H1 (cell line): Measurements from ENCODE around the gene DTWD2. TPM values are rescaled to one million over a fixed set of nuclear protein-coding genes. Genes with fewer than 3 reads are reported as not detected.
"Not testable (repeated sequence)": the region's sequence is repeated elsewhere in the genome, so short reads cannot be mapped to it uniquely, and the experiment has no call there.

ENCODE experiments used
- CTCF ChIA-PET: fragments of 300-600 bp; sonication (Branson Sonifier 250); formaldehyde crosslinking; loops from one replicate; lab custom pipeline; 2021; ENCODE audit not compliant: partially characterized antibody; lab: Charles Lee
- POLR2A ChIA-PET: fragments of 300-600 bp; sonication (Branson Sonifier 250); formaldehyde crosslinking; loops from one replicate; lab custom pipeline; 2021; ENCODE audit warnings: inconsistent platforms; ENCODE audit not compliant: partially characterized antibody; lab: Charles Lee
- DNase-seq, 2 experiments: peaks; one replicate each; pipeline versions ENCODE4 v3.0.0 to v3.0.0-alpha.2; 2010 to 2022; ENCODE audit warnings: low spot score in 2 of 2, low read depth in 1 of 2, mixed read lengths in 1 of 2
- FAIRE-seq: peaks from 2 replicates; lab custom pipeline; 2011; peaks lifted over from hg19 to GRCh38; lab: Jason Lieb, UNC
- H2AFZ ChIP-seq: 2 replicates; pipeline ENCODE4 v1.8.1; 2012; ENCODE audit warnings: low read length, inconsistent platforms
- H2AK5ac ChIP-seq: 2 replicates; pipeline ENCODE4 v1.6.1; 2013; ENCODE audit warnings: low read depth, low read length
- H2BK120ac ChIP-seq: replicated peaks from 2 replicates; pipeline ENCODE3; 2013; ENCODE audit warnings: low read depth, low read length, inconsistent platforms
- H2BK12ac ChIP-seq: 2 replicates; pipeline ENCODE4 v1.6.1; 2013; ENCODE audit warnings: low read depth, low read length
- H2BK15ac ChIP-seq: 2 replicates; pipeline ENCODE4 v1.6.1; 2013; ENCODE audit warnings: low read length
- H2BK20ac ChIP-seq: 2 replicates; pipeline ENCODE4 v1.6.1; 2013; ENCODE audit warnings: low read length
- H2BK5ac ChIP-seq: 2 replicates; pipeline ENCODE4 v1.6.1; 2013; ENCODE audit warnings: low read depth, low read length
- H3K14ac ChIP-seq: 2 replicates; pipeline ENCODE4 v1.6.1; 2013; ENCODE audit warnings: inconsistent platforms; ENCODE audit not compliant: insufficient read length
- H3K18ac ChIP-seq: 2 replicates; pipeline ENCODE4 v1.6.1; 2013; ENCODE audit warnings: low read length; ENCODE audit errors: extremely low read depth
- H3K23ac ChIP-seq: 2 replicates; pipeline ENCODE4 v1.6.1; 2013; ENCODE audit warnings: inconsistent platforms; ENCODE audit not compliant: insufficient read length
- H3K23me2 ChIP-seq: 2 replicates; pipeline ENCODE4 v1.6.1; 2013; ENCODE audit warnings: low read depth, low read length
- H3K27ac ChIP-seq: 2 replicates; pipeline ENCODE4 v1.6.1; 2011; ENCODE audit warnings: low read depth, low read length, inconsistent platforms
- H3K27me3 ChIP-seq, 4 experiments: replicated peaks in 1 of 4; 1 replicate in 1 of 4; 2 replicates in 3 of 4; pipeline versions ENCODE4 v1.6.1 to v1.8.1; 2011 to 2013; ENCODE audit warnings: low read length in 3 of 4, mild to moderate bottlenecking in 3 of 4, inconsistent platforms in 2 of 4, mixed read lengths in 2 of 4, moderate library complexity in 1 of 4; ENCODE audit not compliant: control insufficient read depth in 3 of 4, insufficient read depth in 3 of 4; ENCODE audit errors: extremely low read depth in 1 of 4
- H3K36me3 ChIP-seq, 4 experiments: 2 replicates each; pipeline versions ENCODE4 v1.6.1 to v1.8.1; 2011 to 2013; ENCODE audit warnings: mild to moderate bottlenecking in 4 of 4, low read length in 3 of 4, moderate library complexity in 2 of 4, control low read depth in 1 of 4, inconsistent platforms in 1 of 4; ENCODE audit not compliant: insufficient read depth in 4 of 4, control insufficient read depth in 2 of 4
- H3K4ac ChIP-seq: replicated peaks from 2 replicates; pipeline ENCODE3; 2013; ENCODE audit warnings: low read length, low read depth, mixed read lengths, inconsistent platforms; ENCODE audit not compliant: insufficient read length
- H3K4me1 ChIP-seq, 4 experiments: replicated peaks in 1 of 4; 1 replicate in 1 of 4; 2 replicates in 3 of 4; pipeline versions ENCODE4 v1.6.1 to v1.8.1; 2011 to 2013; ENCODE audit warnings: low read length in 3 of 4, inconsistent platforms in 2 of 4, mixed read lengths in 1 of 4; ENCODE audit not compliant: insufficient read depth in 4 of 4, control insufficient read depth in 3 of 4
- H3K4me2 ChIP-seq, 2 experiments: 2 replicates each; pipeline versions ENCODE4 v1.6.1 to v1.8.1; 2011 to 2013; ENCODE audit warnings: low read depth in 2 of 2, low read length in 2 of 2, control low read depth in 1 of 2, inconsistent platforms in 1 of 2, mild to moderate bottlenecking in 1 of 2; ENCODE audit not compliant: insufficient read depth in 1 of 2
- H3K4me3 ChIP-seq, 4 experiments: fragments of 200-600, 300-600 bp in 1 of 4; sonication (generic), shearing (Covaris generic), sonication (Bioruptor Twin) in 1 of 4; 2 replicates each; pipeline versions ENCODE4 v1.5.1 to v1.8.1; 2011 to 2016; ENCODE audit warnings: low read length in 4 of 4, low read depth in 3 of 4, control low read depth in 2 of 4, inconsistent platforms in 2 of 4, mild to moderate bottlenecking in 2 of 4, mixed read lengths in 1 of 4, moderate library complexity in 1 of 4; ENCODE audit not compliant: insufficient read depth in 2 of 4; ENCODE audit errors: extremely low read depth in 1 of 4
- H3K56ac ChIP-seq: replicated peaks from 2 replicates; pipeline ENCODE3; 2013; ENCODE audit warnings: low read depth, mild to moderate bottlenecking, mixed read lengths, low read length, inconsistent platforms; ENCODE audit not compliant: insufficient read length
- H3K79me1 ChIP-seq: 2 replicates; pipeline ENCODE4 v1.6.1; 2013; ENCODE audit warnings: low read depth, low read length, control low read depth
- H3K79me2 ChIP-seq, 2 experiments: 2 replicates each; pipeline versions ENCODE4 v1.6.1 to v1.8.1; 2012 to 2013; ENCODE audit warnings: low read length in 2 of 2, mild to moderate bottlenecking in 2 of 2, inconsistent platforms in 1 of 2; ENCODE audit not compliant: insufficient read depth in 2 of 2, control insufficient read depth in 1 of 2
- H3K9ac ChIP-seq, 4 experiments: replicated peaks in 1 of 4; 1 replicate in 1 of 4; 2 replicates in 3 of 4; pipeline versions ENCODE4 v1.6.1 to v1.8.1; 2011 to 2013; ENCODE audit warnings: low read depth in 3 of 4, low read length in 3 of 4, control low read depth in 2 of 4, mild to moderate bottlenecking in 2 of 4, moderate library complexity in 2 of 4, inconsistent platforms in 1 of 4; ENCODE audit errors: extremely low read depth in 1 of 4
- H3K9me3 ChIP-seq, 2 experiments: 2 replicates each; pipeline versions ENCODE4 v1.6.1 to v1.8.1; 2012 to 2013; ENCODE audit warnings: mild to moderate bottlenecking in 2 of 2, moderate library complexity in 2 of 2, control low read depth in 1 of 2, inconsistent platforms in 1 of 2, low read depth in 1 of 2, low read length in 1 of 2, mixed read lengths in 1 of 2; ENCODE audit not compliant: insufficient read depth in 2 of 2
- H4K20me1 ChIP-seq, 2 experiments: replicated peaks in 1 of 2; 2 replicates each; pipeline versions ENCODE3 to v1.8.1; 2011 to 2013; ENCODE audit warnings: inconsistent platforms in 2 of 2, low read length in 2 of 2, mild to moderate bottlenecking in 1 of 2; ENCODE audit not compliant: insufficient read depth in 2 of 2, control insufficient read depth in 1 of 2
- H4K5ac ChIP-seq: 2 replicates; pipeline ENCODE4 v1.6.1; 2013; ENCODE audit warnings: low read length, low read depth, mixed read lengths, inconsistent platforms; ENCODE audit not compliant: insufficient read length
- H4K8ac ChIP-seq: 2 replicates; pipeline ENCODE4 v1.8.0; 2013; ENCODE audit warnings: mild to moderate bottlenecking, moderate library complexity, low read length, inconsistent platforms; ENCODE audit not compliant: insufficient read depth; ENCODE audit errors: extremely low read depth
- H4K91ac ChIP-seq: replicated peaks from 2 replicates; pipeline ENCODE3; 2013; ENCODE audit warnings: low read length, mixed read lengths, inconsistent platforms; ENCODE audit not compliant: insufficient read length
- WGBS, 2 experiments: shearing (Covaris generic) in 1 of 2; methylation state at CpG; one replicate each; pipeline versions ENCODE4 v1.1.6 to v1.1.7; 2013 to 2015; ENCODE audit warnings: low lambda C conversion rate in 2 of 2, mixed read lengths in 2 of 2, inconsistent platforms in 1 of 2, low coverage in 1 of 2, missing lambda C conversion rate in 1 of 2; ENCODE audit not compliant: insufficient replicate concordance in 2 of 2, insufficient coverage in 1 of 2, insufficient read length in 1 of 2; ENCODE audit errors: extremely low coverage in 1 of 2, missing lambda C conversion rate in 1 of 2; 5-methylcytosine and 5-hydroxymethylcytosine counted together
- polyA plus RNA-seq, 7 experiments: library from polyadenylated mRNA; depleted of rRNA in 3 of 7; stranded (reverse) in 5 of 7; unstranded in 2 of 7; fragments of >200 nt in 5 of 7; fragments of 200-250 nt in 2 of 7; gene quantifications; 1 replicate in 5 of 7; 2 replicates in 1 of 7; 4 replicates in 1 of 7; pipeline versions ENCODE4 v1.2.1 to v1.2.3, GENCODE V29; 2011 to 2013; ENCODE audit warnings: missing spikeins in 2 of 7, mixed read lengths in 2 of 7
- total RNA-seq: library from RNA; stranded (reverse); fragmentation: NEBNext Ultra II Directional; extraction: Animal tissue kit (Norgen Biotek cat#: 25700); gene quantifications from 2 replicates; pipeline ENCODE4 v1.2.1, GENCODE V29; 2021

Gene DTWD2
- total and polyA plus RNA-seq, 2 of the 8 experiments (the other 6 are each of a cell fraction or from before 2014, with no cell fraction given) = 4.3 to 17.1 TPM

DNA sequence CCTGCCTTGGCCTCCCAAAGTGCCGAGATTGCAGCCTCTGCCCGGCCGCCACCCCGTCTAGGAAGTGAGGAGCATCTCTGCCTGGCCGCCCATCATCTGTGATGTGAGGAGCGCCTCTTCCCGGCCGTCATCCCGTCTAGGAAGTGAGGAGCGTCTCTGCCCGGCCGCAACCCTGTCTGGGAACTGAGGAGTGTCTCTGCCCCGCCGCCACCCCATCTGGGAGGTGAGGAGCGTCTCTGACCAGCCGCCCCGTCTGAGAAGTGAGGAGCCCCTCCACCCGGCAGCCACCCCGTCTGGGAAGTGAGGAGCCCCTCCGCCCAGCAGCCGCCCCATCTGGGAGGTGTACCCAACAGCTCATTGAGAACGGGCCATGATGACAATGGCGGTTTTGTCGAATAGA, 10.5 kb upstream of the DTWD2 start:
- H3K36me3 ChIP-seq, H3K4me3 ChIP-seq, H4K91ac ChIP-seq, H2AFZ ChIP-seq, H3K79me2 ChIP-seq, H3K56ac ChIP-seq, DNase-seq, H3K23me2 ChIP-seq, H3K18ac ChIP-seq, H2AK5ac ChIP-seq, H4K5ac ChIP-seq, H2BK5ac ChIP-seq, H3K4ac ChIP-seq, H3K4me2 ChIP-seq, H4K8ac ChIP-seq, H3K27me3 ChIP-seq, H3K4me1 ChIP-seq, H2BK120ac ChIP-seq, H3K79me1 ChIP-seq, H3K23ac ChIP-seq, H2BK12ac ChIP-seq, H2BK15ac ChIP-seq, H3K14ac ChIP-seq, FAIRE-seq, H3K9ac ChIP-seq, POLR2A ChIA-PET, H4K20me1 ChIP-seq, H3K27ac ChIP-seq, H2BK20ac ChIP-seq: not testable (repeated sequence)
- WGBS, 2 experiments = 99% methylated on average over 12 of the region's 24 CpGs; no CpG with 5 or more reads in 1 of the 2 experiments
- peaks cover 27 to 39% of the 10 kb centered on the region in 2 experiments for H3K9me3 ChIP-seq
- CTCF ChIA-PET = interaction anchor here (1.2 kb wide), 1 partner anchor 11 kb away, joined by 3 read pairs; the partner anchor contains the start of gene DTWD2
